H1 (cell line): ENCODE data around the gene DCBLD1. TPM values are rescaled to one million over a fixed set of nuclear protein-coding genes. Genes with fewer than 3 reads are reported as not detected.

Experiments used
- EGR1 ChIP-seq: IDR thresholded peaks from 2 replicates; pipeline ENCODE4 v1.6.1; 2011; ENCODE audit warnings: low read depth, low read length, borderline replicate concordance
- SIN3A ChIP-seq, 2 experiments: IDR thresholded peaks in 1 of 2; conservative IDR thresholded peaks in 1 of 2; 2 replicates each; pipeline ENCODE4 v1.6.1; 2011 to 2012; ENCODE audit warnings: low read length in 2 of 2, improper control_type of control experiment in 1 of 2, low read depth in 1 of 2, mild to moderate bottlenecking in 1 of 2
- SP4 ChIP-seq: IDR thresholded peaks from 2 replicates; pipeline ENCODE4 v1.6.1; 2012; ENCODE audit warnings: low read length, inconsistent platforms
- polyA plus RNA-seq, 7 experiments: library from polyadenylated mRNA; depleted of rRNA in 3 of 7; stranded (reverse) in 5 of 7; unstranded in 2 of 7; fragments of >200 nt in 5 of 7; fragments of 200-250 nt in 2 of 7; gene quantifications; 1 replicate in 5 of 7; 2 replicates in 1 of 7; 4 replicates in 1 of 7; pipeline versions ENCODE4 v1.2.1 to v1.2.3, GENCODE V29; 2011 to 2013; ENCODE audit warnings: missing spikeins in 2 of 7, mixed read lengths in 2 of 7
- total RNA-seq: library from RNA; stranded (reverse); fragmentation: NEBNext Ultra II Directional; extraction: Animal tissue kit (Norgen Biotek cat#: 25700); gene quantifications from 2 replicates; pipeline ENCODE4 v1.2.1, GENCODE V29; 2021

Gene DCBLD1
- total and polyA plus RNA-seq, 2 of the 8 experiments (the other 6 are each of a cell fraction or from before 2014, with no cell fraction given): 3.9 to 11.2 TPM

DNA sequence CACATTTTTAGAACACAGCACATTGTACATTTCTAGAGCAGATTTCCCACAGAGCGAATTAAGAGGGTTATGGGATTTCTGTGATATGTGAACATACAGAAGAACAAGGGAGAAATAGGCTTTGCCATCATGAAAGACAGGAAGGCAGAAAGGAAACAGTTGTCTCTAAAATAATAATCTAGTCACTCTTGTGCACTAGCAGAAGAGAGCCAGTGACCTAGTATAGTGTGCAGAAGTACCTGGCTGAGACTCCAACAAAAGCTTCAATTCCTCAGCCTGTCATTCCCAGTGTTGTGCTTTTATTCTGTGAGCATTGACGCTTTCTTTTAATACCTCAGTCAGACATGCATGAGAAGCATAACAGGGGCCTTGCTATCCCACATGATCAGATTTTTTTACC, 17.8 kb upstream of the DCBLD1 start (continued):
- TF ChIP-seq SIN3A (conservative IDR thresholded peaks at IDR 0.05 in 1 of 2, IDR thresholded peaks at IDR 0.05 in 1 of 2; ENCODE audit: low read depth in 1 of 2, low read length in 2 of 2): no peak
- TF ChIP-seq EGR1: no peak
- TF ChIP-seq SP4: no peak
